ENCODE results near the gene NCKAP5.

DNA sequence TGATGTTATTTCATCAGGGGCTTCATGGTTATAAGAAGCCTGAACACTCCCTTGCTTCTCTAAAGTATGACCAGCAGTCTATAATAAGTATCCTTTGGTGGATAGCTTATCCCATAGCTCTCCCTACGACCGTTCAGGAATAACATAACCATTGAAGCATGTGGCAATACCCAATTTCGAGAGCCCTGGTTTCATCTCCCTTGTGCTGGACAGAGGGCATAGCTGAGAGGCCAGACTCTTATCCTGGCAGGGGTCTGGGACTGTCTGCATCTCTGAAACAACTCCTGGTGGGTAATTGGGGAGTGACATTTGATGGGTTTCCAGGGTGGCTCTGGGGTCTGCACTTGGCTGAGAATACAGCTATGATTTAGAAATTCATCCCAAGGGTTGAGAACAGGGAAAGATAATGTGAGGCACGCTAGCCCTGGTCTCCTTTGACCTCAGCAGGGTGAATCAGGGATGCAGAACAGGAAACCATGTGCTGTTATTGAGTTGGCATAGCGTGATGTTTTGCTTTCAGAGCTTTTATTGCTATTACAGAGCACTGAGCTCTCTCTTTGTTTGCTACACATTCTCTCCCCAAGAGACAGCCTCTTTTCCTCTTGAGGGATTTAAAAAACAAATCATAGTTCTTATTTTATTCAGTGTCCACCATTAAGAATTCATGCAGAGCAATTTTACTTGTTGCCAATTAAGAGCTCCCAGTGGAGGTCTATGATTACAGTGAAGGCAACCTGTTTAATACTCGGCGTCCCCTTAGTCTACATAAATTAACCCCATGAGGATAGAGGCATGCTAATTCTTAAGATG, 274.5 kb downstream of the NCKAP5 start:
- TF ChIP-seq, protein P1, sequence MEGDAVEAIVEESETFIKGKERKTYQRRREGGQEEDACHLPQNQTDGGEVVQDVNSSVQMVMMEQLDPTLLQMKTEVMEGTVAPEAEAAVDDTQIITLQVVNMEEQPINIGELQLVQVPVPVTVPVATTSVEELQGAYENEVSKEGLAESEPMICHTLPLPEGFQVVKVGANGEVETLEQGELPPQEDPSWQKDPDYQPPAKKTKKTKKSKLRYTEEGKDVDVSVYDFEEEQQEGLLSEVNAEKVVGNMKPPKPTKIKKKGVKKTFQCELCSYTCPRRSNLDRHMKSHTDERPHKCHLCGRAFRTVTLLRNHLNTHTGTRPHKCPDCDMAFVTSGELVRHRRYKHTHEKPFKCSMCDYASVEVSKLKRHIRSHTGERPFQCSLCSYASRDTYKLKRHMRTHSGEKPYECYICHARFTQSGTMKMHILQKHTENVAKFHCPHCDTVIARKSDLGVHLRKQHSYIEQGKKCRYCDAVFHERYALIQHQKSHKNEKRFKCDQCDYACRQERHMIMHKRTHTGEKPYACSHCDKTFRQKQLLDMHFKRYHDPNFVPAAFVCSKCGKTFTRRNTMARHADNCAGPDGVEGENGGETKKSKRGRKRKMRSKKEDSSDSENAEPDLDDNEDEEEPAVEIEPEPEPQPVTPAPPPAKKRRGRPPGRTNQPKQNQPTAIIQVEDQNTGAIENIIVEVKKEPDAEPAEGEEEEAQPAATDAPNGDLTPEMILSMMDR (IDR thresholded peaks at IDR 0.05 in 4 of 5, conservative IDR thresholded peaks at IDR 0.05 in 1 of 5) = no peak
- TF ChIP-seq POLR2A (IDR thresholded peaks at IDR 0.05) = no peak
